Measurements from ENCODE around the gene CORO7. TPM values are rescaled to one million over a fixed set of nuclear protein-coding genes. Genes with fewer than 3 reads are reported as not detected.
"Not testable (repeated sequence)": the region's sequence is repeated elsewhere in the genome, so short reads cannot be mapped to it uniquely, and the experiment has no call there.

CORO7 gene
- total RNA-seq, 1 donor from 2014 or later: 35.1 TPM

- H3K27ac Mint-ChIP-seq: no peak overlapping the region
- H3K9me3 Mint-ChIP-seq: no peaks in the 10 kb centered on the region
- H3K27me3 Mint-ChIP-seq (ENCODE audit: low read depth): no peaks in the 10 kb centered on the region
- H3K36me3 Mint-ChIP-seq: peaks cover 13% of the 10 kb centered on the region
- no peak for TF ChIP-seq CTCF (IDR thresholded peaks at IDR 0.05; ENCODE audit: unreplicated experiment)
- DNase-seq (ENCODE audit: low spot score in 2 of 2, unreplicated experiment in 2 of 2): no peak
- H3K4me1 Mint-ChIP-seq: peaks cover 8% of the 10 kb centered on the region
- no peak overlapping the region for H3K4me3 Mint-ChIP-seq
Measured at GRCh38 chr16:4345836-4346781, 70.3 kb downstream of the CORO7 start.

GRCh38 chr16:4344983-4345835 lies 71.2 kb downstream of the CORO7 start:
- Mint-ChIP-seq H3K4me3 (no peak overlapping the region), H3K27me3 (ENCODE audit: low read depth) (no peaks in the 10 kb centered on the region), H3K36me3 (peaks cover 13% of the 10 kb centered on the region), H3K9me3 (no peaks in the 10 kb centered on the region), H3K4me1 (peaks cover 5% of the 10 kb centered on the region), H3K27ac (peak overlapping the region; percentile 78)
- no peak for DNase-seq (ENCODE audit: low spot score in 2 of 2, unreplicated experiment in 2 of 2)
- no peak for TF ChIP-seq CTCF (IDR thresholded peaks at IDR 0.05; ENCODE audit: unreplicated experiment)

GRCh38 chr16:4344300-4344982 lies 72.0 kb downstream of the CORO7 start:
- not testable (repeated sequence) for H3K4me3 Mint-ChIP-seq; DNase-seq (ENCODE audit: low spot score in 2 of 2, unreplicated experiment in 2 of 2); H3K9me3 Mint-ChIP-seq; H3K27me3 Mint-ChIP-seq (ENCODE audit: low read depth)
- Mint-ChIP-seq H3K36me3 (peaks cover 13% of the 10 kb centered on the region), H3K27ac (peak overlapping the region; percentile 78), H3K4me1 (peaks cover 12% of the 10 kb centered on the region)

- peaks cover 13% of the 10 kb centered on the region for H3K36me3 Mint-ChIP-seq
- H3K9me3 Mint-ChIP-seq: no peaks in the 10 kb centered on the region
- peak overlapping the region; percentile 83 for H3K27ac Mint-ChIP-seq
- H3K4me3 Mint-ChIP-seq: no peak overlapping the region
- peaks cover 14% of the 10 kb centered on the region for H3K4me1 Mint-ChIP-seq
- DNase-seq (ENCODE audit: low spot score in 2 of 2, unreplicated experiment in 2 of 2): no peak
- TF ChIP-seq CTCF (IDR thresholded peaks at IDR 0.05; ENCODE audit: unreplicated experiment): no peak
- no peaks in the 10 kb centered on the region for H3K27me3 Mint-ChIP-seq (ENCODE audit: low read depth)
Measured at GRCh38 chr16:4342866-4343744, 73.3 kb downstream of the CORO7 start.

- H3K4me3 Mint-ChIP-seq: no peak overlapping the region
- no peaks in the 10 kb centered on the region for H3K9me3 Mint-ChIP-seq
- H3K27ac Mint-ChIP-seq: no peak overlapping the region
- H3K4me1 Mint-ChIP-seq: peaks cover 14% of the 10 kb centered on the region
- peaks cover 13% of the 10 kb centered on the region for H3K36me3 Mint-ChIP-seq
- TF ChIP-seq CTCF (IDR thresholded peaks at IDR 0.05; ENCODE audit: unreplicated experiment): no peak
- no peak for DNase-seq (ENCODE audit: low spot score in 2 of 2, unreplicated experiment in 2 of 2)
- no peaks in the 10 kb centered on the region for H3K27me3 Mint-ChIP-seq (ENCODE audit: low read depth)
Measured at GRCh38 chr16:4341250-4341649, 75.1 kb downstream of the CORO7 start.

Data from mesothelial cell of epicardium (in vitro differentiated cells).